Activated CD4-positive, alpha-beta T cell treated with anti-CD3 and anti-CD28 coated beads for 24 hours (primary cell): ENCODE data around the gene TRPM6.
"Not testable (repeated sequence)": the region's sequence is repeated elsewhere in the genome, so short reads cannot be mapped to it uniquely, and the experiment has no call there.

Experiments used
- DNase-seq, 2 donors: peaks; one replicate each; pipeline ENCODE4 v3.0.0-alpha.2; 2020; ENCODE audit warnings: low read depth in 2 of 2

Gene TRPM6

DNA sequence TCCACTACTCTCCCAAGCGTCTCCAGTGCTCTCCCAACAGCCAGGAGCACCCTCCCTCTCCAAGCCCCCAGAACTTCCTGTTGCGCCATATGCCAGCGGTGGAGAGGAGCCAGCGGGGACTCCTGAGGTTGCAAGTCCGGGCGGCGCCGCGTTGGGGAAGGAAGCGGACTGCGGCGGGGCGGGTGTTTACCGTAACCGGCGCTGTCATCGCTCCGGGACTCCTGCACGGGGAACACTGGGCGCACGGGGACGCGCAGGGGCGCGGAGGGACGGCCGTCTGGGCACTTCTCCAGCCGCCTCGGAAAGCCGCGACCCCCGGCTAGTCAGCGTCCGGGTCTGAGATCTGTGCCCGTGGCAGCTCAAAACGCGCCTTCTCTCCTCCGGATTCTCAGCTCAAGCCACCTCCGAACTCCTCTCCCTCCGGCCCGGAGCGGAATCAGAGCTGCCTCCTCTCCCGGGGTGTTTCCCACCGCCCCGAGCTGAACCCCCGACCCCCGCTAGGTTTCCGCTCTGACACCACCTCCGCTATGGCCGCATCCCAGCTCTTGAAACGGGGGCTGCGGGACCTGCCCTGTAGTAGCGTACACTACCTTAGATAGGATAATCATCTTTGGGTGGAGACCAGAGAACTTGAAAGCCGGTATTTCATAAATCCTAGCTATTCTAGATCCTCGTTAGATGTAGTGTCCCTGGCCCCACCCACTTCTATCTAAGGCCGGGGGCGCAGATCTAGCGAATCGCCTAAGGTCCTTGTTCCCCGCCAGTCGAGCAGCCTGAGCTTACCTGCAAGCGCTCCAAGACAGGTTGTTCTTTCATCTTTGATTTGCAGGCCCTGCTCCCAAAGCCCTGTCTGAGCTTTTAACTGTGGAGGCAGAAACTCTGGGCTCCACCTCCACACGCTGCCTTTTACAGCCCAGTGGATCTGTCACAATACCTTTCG is at the start of gene TRPM6:
TRPM6 (minus strand) TSS at position 881 of the 940 bp plus-strand sequence; CDS start at position 816, 65 bp downstream.
- DNase-seq: peak in 1 of 2 donors; percentile 13

GRCh38 chr9:74935008-74935407 is 47.3 kb upstream of the TRPM6 start:
- no peak for DNase-seq

GRCh38 chr9:74921737-74922136 is 34.0 kb upstream of the TRPM6 start:
- DNase-seq: no peak

DNA sequence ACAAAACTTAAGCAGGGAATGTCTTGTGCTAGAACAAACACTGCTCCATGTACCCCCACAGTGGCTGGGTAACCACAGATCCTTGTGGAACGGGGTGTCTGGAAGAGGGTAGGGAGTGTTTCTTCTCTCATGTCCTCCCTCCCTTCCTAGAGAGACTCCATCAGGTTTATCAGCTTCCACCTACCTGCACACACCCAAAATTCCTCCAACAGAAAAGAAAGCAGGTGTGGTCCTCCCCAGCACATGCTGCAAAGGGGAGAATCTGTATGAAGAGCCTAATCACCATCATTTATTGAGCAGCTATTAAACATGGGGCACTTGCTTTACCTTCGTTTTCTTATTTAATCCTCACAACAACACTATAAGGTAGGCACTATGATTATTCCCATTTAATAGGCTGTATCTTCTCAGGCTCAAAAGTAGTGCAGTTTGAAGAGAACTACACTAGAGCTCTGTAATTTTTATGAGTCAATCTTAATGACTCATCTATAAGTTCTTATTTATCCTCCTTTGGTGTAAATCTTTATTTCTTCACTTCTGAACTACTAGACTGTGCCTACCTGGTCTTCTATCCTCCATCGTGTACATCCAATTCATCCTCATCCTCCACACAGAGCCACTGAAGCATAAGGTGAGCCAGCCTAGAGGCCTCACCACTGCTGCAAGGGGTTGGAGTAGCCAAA is 33.4 kb upstream of the TRPM6 start:
- DNase-seq: no peak

DNA sequence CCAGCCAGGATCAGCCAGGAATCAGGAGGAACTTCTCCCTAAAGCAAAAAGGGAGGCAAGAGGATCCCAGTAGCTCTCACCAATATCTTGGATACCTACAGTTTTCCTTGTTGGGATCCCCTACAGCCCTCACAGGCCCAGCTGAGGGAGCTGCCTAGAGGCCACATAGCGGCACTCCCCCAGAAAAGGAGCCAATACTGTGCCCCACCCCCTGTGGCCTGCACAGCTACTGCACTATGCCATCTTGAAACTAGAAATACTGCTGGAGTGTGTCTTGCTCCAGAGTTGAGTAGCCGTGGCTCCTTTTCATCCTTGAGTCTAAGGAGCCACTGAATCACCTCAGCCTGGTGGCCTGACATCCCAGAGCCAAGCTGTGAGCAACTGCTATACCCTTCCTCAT is 22.3 kb upstream of the TRPM6 start:
- no peak for DNase-seq

DNA sequence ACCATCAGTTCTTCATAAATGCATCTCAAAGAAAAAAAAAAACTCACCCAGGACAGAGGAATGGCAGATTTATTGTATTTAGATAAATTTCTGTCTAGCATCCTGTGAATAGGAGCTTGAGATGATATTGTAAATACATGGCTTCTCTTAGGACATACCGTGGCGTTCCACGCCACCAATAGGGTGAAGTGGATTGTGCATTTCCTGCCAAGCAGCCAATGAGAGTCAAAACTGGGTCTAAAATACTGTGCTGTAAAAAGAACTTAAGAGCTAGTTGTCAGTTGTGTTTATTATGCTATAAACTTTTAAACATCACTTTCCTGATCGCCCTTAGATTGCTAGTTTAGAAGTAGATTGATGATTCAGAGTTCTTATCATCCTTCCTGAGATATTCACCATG is 20.9 kb upstream of the TRPM6 start:
- DNase-seq: no peak

GRCh38 chr9:74907085-74907484 is 19.4 kb upstream of the TRPM6 start:
- DNase-seq: no peak

GRCh38 chr9:74901001-74901400 is 13.3 kb upstream of the TRPM6 start:
- no peak for DNase-seq

DNA sequence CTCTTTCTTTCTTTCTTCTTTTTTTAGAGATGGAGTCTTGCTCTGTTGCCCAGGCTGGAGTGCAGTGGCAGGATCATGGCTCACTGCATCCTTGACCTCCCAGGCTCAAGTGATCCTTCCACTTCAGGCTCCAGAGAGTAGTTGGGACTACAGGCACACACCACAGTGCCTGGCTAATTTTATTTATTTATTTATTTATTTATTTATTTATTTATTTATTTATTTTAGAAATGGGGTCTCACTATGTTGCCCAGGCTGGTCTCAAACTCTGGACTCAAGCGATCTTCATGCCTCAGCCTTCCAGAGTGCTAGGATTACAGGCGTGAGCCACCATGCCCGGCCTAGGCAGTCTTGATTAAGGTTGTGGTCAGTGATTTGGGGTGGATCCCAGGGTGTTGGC is 728 bp upstream of the TRPM6 start:
- not testable (repeated sequence) for DNase-seq

DNA sequence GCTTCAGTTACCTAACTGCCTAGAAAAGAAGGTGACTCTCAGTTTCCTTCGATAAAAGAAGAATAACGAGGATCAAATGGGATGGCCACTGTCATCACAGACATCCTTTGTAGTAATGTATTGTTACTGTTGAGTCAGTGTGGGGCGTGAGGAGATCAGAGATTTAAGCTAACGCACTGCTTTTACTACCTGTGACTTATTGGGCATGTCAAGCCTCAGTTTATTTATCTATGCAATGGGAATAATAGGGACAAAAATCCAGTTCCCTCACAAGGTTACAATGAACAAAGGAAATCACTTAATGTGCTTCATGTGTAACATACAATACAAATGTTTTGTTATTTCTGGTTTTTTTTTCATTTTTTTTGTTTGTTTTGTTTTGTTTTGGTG is 255 bp upstream of the TRPM6 start:
- DNase-seq: no peak

DNA sequence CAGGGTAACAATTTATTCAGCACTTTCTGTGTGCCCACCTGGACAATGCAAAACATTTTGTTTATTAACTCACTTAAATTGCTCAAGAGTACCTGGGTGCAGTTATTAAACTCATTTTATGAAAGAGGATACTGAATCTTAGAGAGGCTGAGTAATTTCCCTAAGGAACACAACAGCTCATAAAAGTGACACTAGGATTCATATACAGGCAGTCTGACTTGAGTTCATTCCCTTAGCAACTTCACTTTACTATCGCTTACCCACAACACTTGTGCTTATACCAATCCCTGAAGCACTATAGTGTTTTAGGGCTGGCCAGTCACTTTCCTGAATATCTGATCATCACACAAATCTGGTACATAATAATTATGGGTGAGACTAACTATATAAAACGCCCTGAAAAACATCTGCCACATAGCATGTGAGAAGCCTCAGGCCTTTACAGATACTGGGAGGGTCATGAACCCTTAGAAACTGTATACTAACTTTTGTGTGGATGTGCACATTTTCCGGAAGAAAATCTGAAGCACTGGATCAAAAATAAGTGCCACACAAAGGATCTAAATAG is 11.3 kb downstream of the TRPM6 start:
- no peak for DNase-seq

- no peak for DNase-seq
Measured at GRCh38 chr9:74875656-74876055, 12.1 kb downstream of the TRPM6 start.

DNA sequence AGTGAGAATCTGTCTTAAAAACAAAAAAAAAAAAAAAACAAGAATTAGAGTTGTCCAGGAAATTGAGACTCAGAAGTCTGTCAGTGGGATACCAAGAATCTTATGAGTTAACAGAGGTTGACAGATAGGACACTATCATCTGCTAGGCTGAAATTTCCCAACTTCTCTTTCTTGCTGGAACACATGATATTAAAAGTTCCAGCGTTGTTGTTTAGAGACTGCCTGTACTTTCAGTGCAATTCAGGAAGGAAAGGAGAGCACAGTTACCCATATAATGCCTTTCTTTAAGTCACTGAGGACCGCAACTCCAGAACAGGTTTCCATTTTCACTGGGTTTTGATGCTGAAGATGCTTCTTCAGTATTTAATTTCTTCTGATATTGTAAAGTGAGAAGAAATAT is 13.5 kb downstream of the TRPM6 start:
- DNase-seq: no peak

DNA sequence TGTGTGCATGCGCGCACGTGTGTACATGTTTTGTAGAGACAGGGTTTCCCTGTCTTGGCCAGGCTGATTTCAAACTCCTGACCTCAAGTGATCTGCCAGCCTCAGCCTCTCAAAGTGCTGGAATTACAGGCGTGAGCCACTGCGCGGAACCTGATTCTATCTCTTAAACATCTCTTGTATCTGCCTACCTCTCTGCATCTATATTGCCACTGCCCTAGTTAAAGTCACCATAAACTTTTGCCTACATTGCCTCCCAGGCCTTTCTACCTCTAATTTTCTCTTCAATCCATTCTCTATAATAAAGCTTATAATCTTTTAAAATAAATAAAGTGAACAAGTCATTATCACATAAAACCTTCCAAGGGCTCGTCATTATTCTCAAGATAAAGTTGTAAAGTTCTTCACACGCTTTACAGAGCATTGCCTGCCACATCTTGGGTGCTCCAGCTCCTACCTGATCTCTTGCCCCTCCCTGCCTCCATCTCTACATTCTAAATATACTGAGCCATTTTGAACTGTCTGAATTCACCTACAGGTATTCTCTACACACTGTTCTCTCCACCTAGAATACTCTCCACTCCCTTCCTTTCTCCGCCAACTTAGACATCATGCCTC is 15.0 kb downstream of the TRPM6 start:
- no peak for DNase-seq

GRCh38 chr9:74867483-74867882 is 20.2 kb downstream of the TRPM6 start:
- no peak for DNase-seq

GRCh38 chr9:74865177-74865576 is 22.5 kb downstream of the TRPM6 start:
- DNase-seq: no peak

GRCh38 chr9:74861773-74862474 is 25.8 kb downstream of the TRPM6 start:
- no peak for DNase-seq

DNA sequence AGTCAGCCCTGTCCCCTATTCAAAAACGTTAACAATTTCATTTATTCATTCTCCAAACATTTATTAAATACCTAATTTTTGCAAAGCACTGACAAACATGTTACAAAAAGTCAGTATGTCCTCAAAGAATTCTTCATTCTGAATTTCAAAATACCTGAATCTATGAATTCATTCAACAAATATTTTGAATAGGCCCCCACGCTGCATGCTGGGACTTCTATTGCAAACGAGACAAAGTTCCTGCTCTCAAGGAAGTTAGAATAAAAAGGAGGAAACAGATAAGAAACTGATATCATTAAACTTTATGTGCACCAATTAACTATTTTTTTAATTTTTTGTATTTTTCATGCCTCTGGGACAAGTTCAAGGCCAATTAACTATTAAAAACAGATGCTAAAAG is 26.6 kb downstream of the TRPM6 start:
- no peak for DNase-seq

GRCh38 chr9:74860247-74860646 is 27.5 kb downstream of the TRPM6 start:
- not testable (repeated sequence) for DNase-seq

DNA sequence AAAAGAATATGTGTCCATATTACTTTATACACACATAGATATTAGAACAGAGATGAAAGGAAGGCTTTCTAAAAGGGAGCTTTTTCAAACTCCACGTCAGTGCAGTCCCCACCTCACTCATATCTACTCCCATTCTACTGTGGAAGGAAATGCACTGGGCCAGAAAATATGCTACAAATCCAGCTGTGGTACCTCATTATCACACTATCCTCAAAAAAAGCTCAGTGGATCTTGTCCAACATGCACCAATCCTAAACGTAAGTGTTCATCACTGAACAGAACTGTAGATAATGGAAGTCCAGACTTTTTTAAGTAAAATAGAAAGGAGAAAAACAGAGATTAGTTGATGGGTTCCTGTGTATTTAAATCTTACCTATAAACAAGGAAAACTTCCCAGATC is 27.9 kb downstream of the TRPM6 start:
- no peak for DNase-seq

DNA sequence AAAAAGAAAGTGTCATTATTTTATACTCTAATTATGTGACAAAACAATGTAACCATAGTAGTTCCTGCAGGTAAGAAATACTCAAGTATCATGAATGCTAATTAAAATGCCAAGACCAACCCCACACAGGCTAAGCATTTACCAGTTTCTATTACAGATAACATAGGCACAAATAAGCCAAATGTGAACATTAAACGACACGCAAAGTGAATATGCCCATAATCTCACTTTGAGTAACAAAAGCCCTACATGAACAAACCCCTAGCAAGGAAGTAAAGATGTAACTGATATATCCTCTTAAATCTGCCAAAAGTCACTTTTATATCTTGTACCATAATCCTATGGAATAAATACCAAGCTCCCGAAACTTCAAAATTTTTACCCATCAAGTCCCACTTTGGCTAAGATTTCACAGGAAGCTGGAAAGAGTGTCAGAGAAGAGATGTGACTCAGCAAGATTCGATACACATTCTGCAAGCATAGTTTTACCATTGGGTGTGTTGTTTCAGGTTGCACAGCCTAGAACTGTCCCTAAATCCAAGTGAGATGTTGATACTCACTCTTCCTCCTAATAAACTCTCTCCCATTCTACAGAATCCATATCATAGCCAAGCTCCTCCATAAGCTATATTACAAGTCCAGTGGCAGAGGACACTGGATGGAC is 28.8 kb downstream of the TRPM6 start:
- DNase-seq: no peak
